Ovary (tissue), 9 donors: ENCODE measurements around the gene GOLIM4. TPM values are rescaled to one million over a fixed set of nuclear protein-coding genes. Genes with fewer than 3 reads are reported as not detected.
"Not testable (repeated sequence)": the region's sequence is repeated elsewhere in the genome, so short reads cannot be mapped to it uniquely, and the experiment has no call there.

Source experiments
- DNase-seq, 5 donors: peaks; one replicate each; pipeline ENCODE4 v3.0.0-alpha.2; 2019 to 2020
- H3K27ac ChIP-seq, 2 donors: fragments of 200-600 bp; one replicate each; pipeline versions ENCODE4 v1.5.1 to v1.8.0; 2019 to 2022
- H3K27me3 ChIP-seq: fragments of 200-600 bp; one replicate; pipeline ENCODE4 v1.8.0; 2022
- H3K36me3 ChIP-seq: fragments of 200-600 bp; sonication (generic); one replicate; pipeline ENCODE4 v1.5.1; 2019
- H3K4me1 ChIP-seq: one replicate; pipeline ENCODE4 v1.8.1; 2013; ENCODE audit warnings: mild to moderate bottlenecking, moderate library complexity; ENCODE audit not compliant: insufficient read depth
- H3K4me3 ChIP-seq: fragments of 200-600 bp; sonication (generic); one replicate; pipeline ENCODE4 v1.5.1; 2017
- H3K9me3 ChIP-seq, 2 donors: fragments of 200-600 bp in 1 of 2; sonication (generic) in 1 of 2; one replicate each; pipeline versions ENCODE4 v1.5.1 to v1.8.1; 2013 to 2019; ENCODE audit warnings: mild to moderate bottlenecking in 1 of 2, moderate library complexity in 1 of 2
- EP300 ChIP-seq: sonication (generic); formaldehyde crosslinking; IDR thresholded peaks from one replicate; pipeline ENCODE4 v1.6.1; 2017; ENCODE audit warnings: antibody characterized with exemption
- POLR2A ChIP-seq: fragments of 450-650 bp; IDR thresholded peaks from one replicate; pipeline ENCODE4 v1.6.1; 2017; ENCODE audit warnings: antibody characterized with exemption, mild to moderate bottlenecking, moderate library complexity
- WGBS, 3 donors: extraction: QIAGEN DNeasy Blood & Tissue Kit in 1 of 3; methylation state at CpG; one replicate each; pipeline versions ENCODE4 v1.1.5 to v1.1.7; 2013 to 2017; 5-methylcytosine and 5-hydroxymethylcytosine counted together
- intact Hi-C, 4 donors: fragments of 100-400 bp; cut with DNase I; formaldehyde crosslinking; loops; one replicate each; pipeline versions ENCODE4 v1.11.0 to v1.15.1; 2022 to 2023
- polyA plus RNA-seq, 2 donors: library from polyadenylated mRNA; stranded (reverse); fragments of 200-250 nt in 1 of 2; fragments of 350-450 nt in 1 of 2; fragmentation: Illumina TruSeq in 1 of 2; extraction: RNeasy Lipid Tissue Mini Kit (QIAGEN cat#74804) in 1 of 2; gene quantifications; one replicate each; pipeline ENCODE4 v1.2.3, GENCODE V29; 2013 to 2014
- total RNA-seq, 7 donors: library from RNA; depleted of rRNA in 2 of 7; stranded (reverse); fragments of >200 nt in 2 of 7; fragmentation: NEBNext Ultra II Directional in 3 of 7; extraction: Animal tissue kit (Norgen Biotek cat#: 25700) in 3 of 7; gene quantifications; one replicate each; pipeline versions ENCODE4 v1.1.0 to v1.2.4, GENCODE V29; 2016 to 2023
- TF ChIP-seq, protein P1 (sequence below), 3 donors: fragments of 450-650 bp in 2 of 3; fragments of 200-600 bp in 1 of 3; IDR thresholded peaks; one replicate each; pipeline versions ENCODE4 v1.5.1 to v1.8.0; 2016 to 2022; ENCODE audit warnings: antibody characterized with exemption in 3 of 3, mild to moderate bottlenecking in 1 of 3
- donor health status: DM: no; HTN: no; CAD: no; lungs with moderate emphysema.
- donor health status: DM: no; HTN: no; CAD: no.
- donor health status: Bipolar disorder and iron deficiency.
- donor health status: DM: yes; HTN: yes; CAD: no.
- donor health status: DM: no; HTN: no; CAD: no.
- donor health status: DM: yes; HTN: yes; CAD: no.

Gene GOLIM4
- total and polyA plus RNA-seq, 9 donors: 15.9 to 29.3 (median 24.1) TPM

- no peak overlapping the region for H3K27ac ChIP-seq
- no peak for TF ChIP-seq EP300
- TF ChIP-seq, protein P1, sequence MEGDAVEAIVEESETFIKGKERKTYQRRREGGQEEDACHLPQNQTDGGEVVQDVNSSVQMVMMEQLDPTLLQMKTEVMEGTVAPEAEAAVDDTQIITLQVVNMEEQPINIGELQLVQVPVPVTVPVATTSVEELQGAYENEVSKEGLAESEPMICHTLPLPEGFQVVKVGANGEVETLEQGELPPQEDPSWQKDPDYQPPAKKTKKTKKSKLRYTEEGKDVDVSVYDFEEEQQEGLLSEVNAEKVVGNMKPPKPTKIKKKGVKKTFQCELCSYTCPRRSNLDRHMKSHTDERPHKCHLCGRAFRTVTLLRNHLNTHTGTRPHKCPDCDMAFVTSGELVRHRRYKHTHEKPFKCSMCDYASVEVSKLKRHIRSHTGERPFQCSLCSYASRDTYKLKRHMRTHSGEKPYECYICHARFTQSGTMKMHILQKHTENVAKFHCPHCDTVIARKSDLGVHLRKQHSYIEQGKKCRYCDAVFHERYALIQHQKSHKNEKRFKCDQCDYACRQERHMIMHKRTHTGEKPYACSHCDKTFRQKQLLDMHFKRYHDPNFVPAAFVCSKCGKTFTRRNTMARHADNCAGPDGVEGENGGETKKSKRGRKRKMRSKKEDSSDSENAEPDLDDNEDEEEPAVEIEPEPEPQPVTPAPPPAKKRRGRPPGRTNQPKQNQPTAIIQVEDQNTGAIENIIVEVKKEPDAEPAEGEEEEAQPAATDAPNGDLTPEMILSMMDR (IDR thresholded peaks at IDR 0.05): no peak
These were observed 37.2 kb downstream of the GOLIM4 start for GRCh38 chr3:168058481-168058880.

DNA sequence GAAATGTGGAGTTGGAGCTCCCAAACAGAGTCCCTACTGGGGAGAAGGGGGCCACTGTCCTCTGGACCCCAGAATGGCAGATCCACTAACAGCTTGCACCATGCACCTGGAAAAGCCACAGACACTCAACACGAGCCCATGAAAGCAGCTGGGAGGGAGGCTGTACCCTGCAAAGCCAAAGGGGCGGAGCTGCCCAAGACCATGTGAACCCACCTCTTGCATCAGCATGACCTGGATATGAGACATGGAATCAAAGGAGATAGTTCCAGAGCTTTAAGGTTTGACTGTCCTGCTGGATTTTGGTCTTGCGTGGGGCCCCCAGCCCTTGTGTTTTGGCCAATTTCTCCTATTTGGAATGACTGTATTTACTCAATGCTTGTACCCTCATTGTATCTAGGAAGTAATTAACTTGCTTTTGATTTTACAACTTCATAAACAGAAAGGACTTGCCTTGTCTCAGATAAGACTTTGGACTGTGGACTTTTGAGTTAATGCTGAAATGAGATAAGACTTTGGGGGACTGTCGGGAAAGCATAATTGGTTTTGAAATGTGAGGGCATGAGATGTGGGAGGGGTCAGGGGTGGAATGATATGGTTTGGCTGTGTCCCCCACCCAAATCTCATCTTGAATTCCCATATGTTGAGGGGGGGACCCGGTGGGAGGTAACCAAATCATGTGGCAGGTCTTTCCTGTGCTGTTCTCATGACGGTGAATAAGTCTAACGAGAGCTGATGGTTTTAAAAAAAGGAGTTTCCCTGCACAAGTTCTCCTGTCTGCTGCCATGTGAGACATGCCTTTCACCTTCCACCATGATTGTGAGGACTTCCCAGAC is 39.1 kb downstream of the GOLIM4 start:
- H3K9me3 ChIP-seq, H3K27ac ChIP-seq, DNase-seq, H3K4me3 ChIP-seq, H3K36me3 ChIP-seq, H3K4me1 ChIP-seq, intact Hi-C loops, H3K27me3 ChIP-seq: not testable (repeated sequence)
- 94 to 95% (median 94%) methylated on average over 7 of the region's 7 CpGs for WGBS, 3 donors

More at GRCh38 chr3:168058481-168058880, 37.2 kb downstream of the GOLIM4 start:
- Histone ChIP-seq H3K9me3 (no peaks in the 10 kb centered on the region), H3K27me3 (no peaks in the 10 kb centered on the region), H3K4me3 (no peak overlapping the region), H3K4me1 (no peaks in the 10 kb centered on the region), H3K36me3 (no peaks in the 10 kb centered on the region)
- 85 to 88% (median 88%) methylated on average over 2 of the region's 2 CpGs for WGBS, 3 donors
- DNase-seq: no peak
- intact Hi-C loops: no loop called here

DNA sequence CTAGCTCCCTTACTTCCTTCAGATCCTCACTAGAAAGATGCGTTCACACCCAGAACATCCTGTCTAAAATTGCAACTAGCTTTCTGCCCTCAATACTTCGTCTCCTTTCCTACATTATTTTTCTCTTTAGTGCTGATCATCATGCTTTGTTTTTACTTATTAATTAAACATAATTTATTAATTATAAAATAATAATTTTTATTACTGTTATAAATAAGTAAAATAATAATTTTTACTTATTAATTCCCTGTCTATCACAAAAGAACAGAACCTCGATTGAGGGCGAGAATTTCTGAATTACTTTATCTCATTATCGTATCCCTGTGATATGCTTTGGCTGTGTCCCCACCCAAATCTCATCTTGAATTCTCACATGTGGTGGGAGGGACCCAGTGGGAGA is 41.3 kb downstream of the GOLIM4 start:
- TF ChIP-seq POLR2A: no peak
- TF ChIP-seq, protein P1 (IDR thresholded peaks at IDR 0.05): no peak
- no peak for TF ChIP-seq EP300

GRCh38 chr3:168053115-168053514 is 42.6 kb downstream of the GOLIM4 start:
- intact Hi-C loops: no loop called here
- TF ChIP-seq, protein P1 (IDR thresholded peaks at IDR 0.05): no peak
- TF ChIP-seq EP300 (no peak), POLR2A (no peak)
- Histone ChIP-seq H3K27me3 (no peaks in the 10 kb centered on the region), H3K4me1 (no peaks in the 10 kb centered on the region), H3K27ac (no peak overlapping the region), H3K9me3 (no peaks in the 10 kb centered on the region), H3K4me3 (no peak overlapping the region), H3K36me3 (no peaks in the 10 kb centered on the region)
- no peak for DNase-seq
- 36 to 54% (median 46%) methylated on average over 2 of the region's 2 CpGs for WGBS, 3 donors

More for the DNA sequence above, 41.3 kb downstream of the GOLIM4 start:
- no peaks in the 10 kb centered on the region for H3K9me3 ChIP-seq
- no peaks in the 10 kb centered on the region for H3K4me1 ChIP-seq
- H3K27ac ChIP-seq: no peak overlapping the region
- H3K27me3 ChIP-seq: no peaks in the 10 kb centered on the region
- DNase-seq: no peak
- no peaks in the 10 kb centered on the region for H3K36me3 ChIP-seq
- H3K4me3 ChIP-seq: no peak overlapping the region
- intact Hi-C loops: no loop called here
- 96 to 97% (median 97%) methylated on average over 5 of the region's 5 CpGs for whole genome bisulfite sequencing, 3 donors

GRCh38 chr3:168052515-168052914 is 43.2 kb downstream of the GOLIM4 start:
- no peaks in the 10 kb centered on the region for H3K27me3 ChIP-seq
- no peaks in the 10 kb centered on the region for H3K4me1 ChIP-seq
- no peak for DNase-seq
- WGBS, 3 donors: 87 to 89% (median 88%) methylated on average over 2 of the region's 2 CpGs
- intact Hi-C loops: no loop called here
- H3K36me3 ChIP-seq: no peaks in the 10 kb centered on the region
- H3K9me3 ChIP-seq: no peaks in the 10 kb centered on the region
- TF ChIP-seq, protein P1 (IDR thresholded peaks at IDR 0.05): no peak
- TF ChIP-seq EP300 (no peak), POLR2A (no peak)
- no peak overlapping the region for H3K27ac ChIP-seq
- no peak overlapping the region for H3K4me3 ChIP-seq
